ENCODE data around the gene TCF12.

TCF12 gene

GRCh38 chr15:57038040-57038439 is 119.6 kb downstream of the TCF12 start:
- no peak for TF ChIP-seq FOXM1 (IDR thresholded peaks at IDR 0.05; ENCODE audit: borderline replicate concordance, low read depth)
- no peak for TF ChIP-seq EGR1 (IDR thresholded peaks at IDR 0.05)
- TF ChIP-seq CREB1 (IDR thresholded peaks at IDR 0.05; ENCODE audit: low read depth): no peak
- TF ChIP-seq EP300 (IDR thresholded peaks at IDR 0.05; ENCODE audit: borderline replicate concordance): no peak
- TF ChIP-seq NFIC (IDR thresholded peaks at IDR 0.05): no peak
- no peak for TF ChIP-seq RAD21 (IDR thresholded peaks at IDR 0.05; ENCODE audit: low read depth)
- TF ChIP-seq, protein P1, sequence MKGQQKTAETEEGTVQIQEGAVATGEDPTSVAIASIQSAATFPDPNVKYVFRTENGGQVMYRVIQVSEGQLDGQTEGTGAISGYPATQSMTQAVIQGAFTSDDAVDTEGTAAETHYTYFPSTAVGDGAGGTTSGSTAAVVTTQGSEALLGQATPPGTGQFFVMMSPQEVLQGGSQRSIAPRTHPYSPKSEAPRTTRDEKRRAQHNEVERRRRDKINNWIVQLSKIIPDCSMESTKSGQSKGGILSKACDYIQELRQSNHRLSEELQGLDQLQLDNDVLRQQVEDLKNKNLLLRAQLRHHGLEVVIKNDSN (IDR thresholded peaks at IDR 0.05): no peak
- TF ChIP-seq TCF12 (IDR thresholded peaks at IDR 0.05; ENCODE audit: low read depth): no peak
- no peak for TF ChIP-seq CEBPB (IDR thresholded peaks at IDR 0.05)
- TF ChIP-seq, protein P2, sequence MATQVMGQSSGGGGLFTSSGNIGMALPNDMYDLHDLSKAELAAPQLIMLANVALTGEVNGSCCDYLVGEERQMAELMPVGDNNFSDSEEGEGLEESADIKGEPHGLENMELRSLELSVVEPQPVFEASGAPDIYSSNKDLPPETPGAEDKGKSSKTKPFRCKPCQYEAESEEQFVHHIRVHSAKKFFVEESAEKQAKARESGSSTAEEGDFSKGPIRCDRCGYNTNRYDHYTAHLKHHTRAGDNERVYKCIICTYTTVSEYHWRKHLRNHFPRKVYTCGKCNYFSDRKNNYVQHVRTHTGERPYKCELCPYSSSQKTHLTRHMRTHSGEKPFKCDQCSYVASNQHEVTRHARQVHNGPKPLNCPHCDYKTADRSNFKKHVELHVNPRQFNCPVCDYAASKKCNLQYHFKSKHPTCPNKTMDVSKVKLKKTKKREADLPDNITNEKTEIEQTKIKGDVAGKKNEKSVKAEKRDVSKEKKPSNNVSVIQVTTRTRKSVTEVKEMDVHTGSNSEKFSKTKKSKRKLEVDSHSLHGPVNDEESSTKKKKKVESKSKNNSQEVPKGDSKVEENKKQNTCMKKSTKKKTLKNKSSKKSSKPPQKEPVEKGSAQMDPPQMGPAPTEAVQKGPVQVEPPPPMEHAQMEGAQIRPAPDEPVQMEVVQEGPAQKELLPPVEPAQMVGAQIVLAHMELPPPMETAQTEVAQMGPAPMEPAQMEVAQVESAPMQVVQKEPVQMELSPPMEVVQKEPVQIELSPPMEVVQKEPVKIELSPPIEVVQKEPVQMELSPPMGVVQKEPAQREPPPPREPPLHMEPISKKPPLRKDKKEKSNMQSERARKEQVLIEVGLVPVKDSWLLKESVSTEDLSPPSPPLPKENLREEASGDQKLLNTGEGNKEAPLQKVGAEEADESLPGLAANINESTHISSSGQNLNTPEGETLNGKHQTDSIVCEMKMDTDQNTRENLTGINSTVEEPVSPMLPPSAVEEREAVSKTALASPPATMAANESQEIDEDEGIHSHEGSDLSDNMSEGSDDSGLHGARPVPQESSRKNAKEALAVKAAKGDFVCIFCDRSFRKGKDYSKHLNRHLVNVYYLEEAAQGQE (IDR thresholded peaks at IDR 0.05; ENCODE audit: low read depth): no peak
- TF ChIP-seq TEAD4 (IDR thresholded peaks at IDR 0.05): no peak
- TF ChIP-seq, protein P3, sequence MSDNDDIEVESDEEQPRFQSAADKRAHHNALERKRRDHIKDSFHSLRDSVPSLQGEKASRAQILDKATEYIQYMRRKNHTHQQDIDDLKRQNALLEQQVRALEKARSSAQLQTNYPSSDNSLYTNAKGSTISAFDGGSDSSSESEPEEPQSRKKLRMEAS (IDR thresholded peaks at IDR 0.05): no peak
- TF ChIP-seq TAF1 (IDR thresholded peaks at IDR 0.05; ENCODE audit: low read depth): no peak
- TF ChIP-seq YY1 (IDR thresholded peaks at IDR 0.05; ENCODE audit: low read depth): no peak
- TF ChIP-seq ZBTB7A (IDR thresholded peaks at IDR 0.05; ENCODE audit: low read depth): no peak

DNA sequence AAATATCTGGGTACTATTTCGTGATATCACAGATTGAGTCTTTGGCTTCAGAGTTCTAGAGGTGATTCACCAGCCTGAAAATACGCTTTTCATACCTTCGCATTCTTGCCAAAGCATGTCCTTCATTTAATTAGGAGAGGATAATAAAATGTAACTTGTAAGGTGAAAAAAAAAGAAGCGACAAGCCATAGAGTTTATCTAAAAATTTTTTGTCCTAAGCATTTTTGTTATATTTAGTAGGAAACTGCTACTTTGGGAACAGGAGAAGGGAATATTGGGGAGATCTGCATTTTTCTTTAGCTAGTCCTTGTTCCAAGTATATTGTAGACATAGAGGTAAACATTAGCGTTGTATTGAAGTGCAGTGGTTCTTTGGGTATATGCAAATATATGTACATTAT is 120.1 kb downstream of the TCF12 start:
- no peak for TF ChIP-seq FOXM1 (IDR thresholded peaks at IDR 0.05; ENCODE audit: borderline replicate concordance, low read depth)
- TF ChIP-seq RAD21 (IDR thresholded peaks at IDR 0.05; ENCODE audit: low read depth): no peak
- TF ChIP-seq, protein P3 (IDR thresholded peaks at IDR 0.05): no peak
- TF ChIP-seq ZBTB7A (IDR thresholded peaks at IDR 0.05; ENCODE audit: low read depth): no peak
- TF ChIP-seq, protein P1 (IDR thresholded peaks at IDR 0.05): no peak
- TF ChIP-seq NFIC (IDR thresholded peaks at IDR 0.05): no peak
- no peak for TF ChIP-seq CREB1 (IDR thresholded peaks at IDR 0.05; ENCODE audit: low read depth)
- TF ChIP-seq TAF1 (IDR thresholded peaks at IDR 0.05; ENCODE audit: low read depth): no peak
- TF ChIP-seq, protein P2 (IDR thresholded peaks at IDR 0.05; ENCODE audit: low read depth): no peak
- no peak for TF ChIP-seq EGR1 (IDR thresholded peaks at IDR 0.05)

GRCh38 chr15:57041416-57041815 is 123.0 kb downstream of the TCF12 start:
- TF ChIP-seq TEAD4 (IDR thresholded peaks at IDR 0.05) (no peak), EP300 (IDR thresholded peaks at IDR 0.05; ENCODE audit: borderline replicate concordance) (no peak), TAF1 (IDR thresholded peaks at IDR 0.05; ENCODE audit: low read depth) (no peak), EGR1 (IDR thresholded peaks at IDR 0.05) (no peak), FOXM1 (IDR thresholded peaks at IDR 0.05; ENCODE audit: borderline replicate concordance, low read depth) (no peak), YY1 (IDR thresholded peaks at IDR 0.05; ENCODE audit: low read depth) (no peak), TCF12 (IDR thresholded peaks at IDR 0.05; ENCODE audit: low read depth) (no peak), RAD21 (IDR thresholded peaks at IDR 0.05; ENCODE audit: low read depth) (no peak), NFIC (IDR thresholded peaks at IDR 0.05) (no peak), CREB1 (IDR thresholded peaks at IDR 0.05; ENCODE audit: low read depth) (no peak), CEBPB (IDR thresholded peaks at IDR 0.05) (no peak), ZBTB7A (IDR thresholded peaks at IDR 0.05; ENCODE audit: low read depth) (no peak)
- TF ChIP-seq, protein P3 (IDR thresholded peaks at IDR 0.05): no peak
- TF ChIP-seq, protein P1 (IDR thresholded peaks at IDR 0.05): no peak
- TF ChIP-seq, protein P2 (IDR thresholded peaks at IDR 0.05; ENCODE audit: low read depth): no peak
